ENCODE data around the gene IER5L.

- TF ChIP-seq CTCF (IDR thresholded peaks at IDR 0.05): no peak
- TF ChIP-seq POLR2A (IDR thresholded peaks at IDR 0.05): no peak
Measured at GRCh38 chr9:129225490-129225778, 47.4 kb upstream of the IER5L start.
